Stomach smooth muscle (tissue), 2 donors: ENCODE measurements around the gene MINDY4.

ENCODE experiments used
- H3K27ac ChIP-seq: one replicate; pipeline ENCODE4 v1.7.0; 2013; ENCODE audit warnings: mild to moderate bottlenecking, low read length, inconsistent platforms
- H3K27me3 ChIP-seq, 2 donors: one replicate each; pipeline ENCODE4 v1.7.0; 2013; ENCODE audit warnings: low read length in 2 of 2; ENCODE audit not compliant: insufficient read depth in 2 of 2, control insufficient read depth in 1 of 2
- H3K36me3 ChIP-seq, 2 donors: one replicate each; pipeline ENCODE4 v1.7.0; 2013; ENCODE audit warnings: low read length in 2 of 2; ENCODE audit not compliant: control insufficient read depth in 2 of 2, insufficient read depth in 2 of 2
- H3K4me1 ChIP-seq: one replicate; pipeline ENCODE4 v1.7.0; 2013; ENCODE audit warnings: low read length; ENCODE audit not compliant: control insufficient read depth, insufficient read depth
- H3K4me3 ChIP-seq, 2 donors: one replicate each; pipeline ENCODE4 v1.7.0; 2013; ENCODE audit warnings: low read length in 2 of 2
- H3K9ac ChIP-seq, 2 donors: one replicate each; pipeline ENCODE4 v1.7.0; 2013; ENCODE audit warnings: low read length in 2 of 2, mild to moderate bottlenecking in 1 of 2
- H3K9me3 ChIP-seq, 2 donors: one replicate each; pipeline ENCODE4 v1.7.0; 2013; ENCODE audit warnings: low read length in 2 of 2; ENCODE audit not compliant: control insufficient read depth in 2 of 2
- donor health status: healthy.
- donor health status: Pancreatic carcinoma.

The MINDY4 gene

GRCh38 chr7:30836991-30837390 lies 65.8 kb downstream of the MINDY4 start:
- Histone ChIP-seq H3K9ac (no peak overlapping the region), H3K4me3 (no peak overlapping the region), H3K27ac (no peak overlapping the region), H3K36me3 (peaks cover 2 to 31% of the 10 kb centered on the region in 2 donors), H3K27me3 (no peaks in the 10 kb centered on the region), H3K4me1 (peaks cover 8% of the 10 kb centered on the region), H3K9me3 (no peaks in the 10 kb centered on the region)

DNA sequence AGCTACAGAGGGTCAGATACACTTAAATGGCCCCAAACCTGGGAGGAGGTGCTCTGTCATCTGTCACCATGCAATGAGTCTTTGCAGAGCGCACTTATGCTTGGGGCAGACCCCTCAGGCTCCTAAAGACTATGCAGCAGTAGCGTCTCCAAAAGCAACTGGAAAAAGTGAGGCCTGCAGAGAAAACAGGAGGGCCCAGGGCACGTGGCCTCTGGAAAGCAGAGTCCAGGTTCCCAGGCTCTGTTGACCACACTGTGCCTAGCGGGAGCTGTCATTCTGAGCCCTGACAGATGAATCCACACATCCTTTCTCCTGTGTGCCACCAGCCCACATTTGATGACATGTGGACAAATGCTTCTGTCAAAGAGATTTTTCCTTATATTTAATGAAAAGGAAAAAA lies 66.4 kb downstream of the MINDY4 start:
- H3K9me3 ChIP-seq: no peaks in the 10 kb centered on the region
- no peak overlapping the region for H3K9ac ChIP-seq
- H3K36me3 ChIP-seq: peaks cover 2 to 33% of the 10 kb centered on the region in 2 donors

GRCh38 chr7:30838008-30838407 lies 66.8 kb downstream of the MINDY4 start:
- H3K36me3 ChIP-seq: peaks cover 2 to 33% of the 10 kb centered on the region in 2 donors

More for the DNA sequence above, 66.4 kb downstream of the MINDY4 start:
- Histone ChIP-seq H3K27ac (no peak overlapping the region), H3K4me1 (peaks cover 8% of the 10 kb centered on the region), H3K27me3 (no peaks in the 10 kb centered on the region), H3K4me3 (no peak overlapping the region)

DNA sequence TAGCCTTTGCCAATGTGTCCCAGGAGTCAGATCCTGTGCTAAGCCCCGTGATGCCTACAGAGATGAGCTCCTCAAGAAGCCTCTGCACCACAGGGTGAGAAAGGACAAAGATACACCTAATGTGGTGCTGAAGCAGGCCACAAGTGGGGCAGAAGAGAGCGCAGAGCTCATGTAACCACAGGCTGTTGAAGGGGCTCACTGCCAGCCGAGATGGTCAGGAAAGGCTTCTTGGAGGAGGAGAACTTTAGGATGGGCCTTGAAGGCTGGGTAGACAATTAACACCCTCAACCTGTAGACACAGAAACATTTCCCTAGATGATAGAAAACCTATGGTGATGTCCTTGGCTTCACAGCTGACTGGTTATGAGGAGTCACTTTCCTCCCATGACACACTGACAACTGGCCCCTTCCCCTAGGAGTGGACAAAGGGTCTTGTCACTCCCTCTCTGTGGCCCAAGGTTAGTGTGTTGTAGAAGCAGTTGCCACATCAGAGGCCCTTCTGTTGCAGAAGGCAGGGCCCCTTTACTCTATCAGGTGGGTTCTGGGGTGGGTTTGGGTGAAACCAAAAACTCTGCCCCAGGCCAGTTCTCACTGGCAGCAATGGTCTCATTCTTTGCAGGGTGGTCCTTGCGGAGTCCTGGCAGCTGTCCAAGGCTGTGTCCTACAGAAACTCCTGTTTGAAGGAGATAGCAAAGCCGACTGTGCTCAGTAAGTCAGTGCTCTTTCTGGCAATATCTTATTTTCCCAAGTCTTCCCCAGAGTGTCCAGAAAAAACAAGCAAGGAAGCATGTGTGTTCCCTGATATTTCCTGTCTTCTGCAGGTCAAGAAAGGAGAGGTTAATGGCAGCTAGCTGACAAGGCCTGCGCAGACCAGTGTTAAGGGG lies 69.2 kb downstream of the MINDY4 start:
- no peaks in the 10 kb centered on the region for H3K27me3 ChIP-seq
- H3K9me3 ChIP-seq: no peaks in the 10 kb centered on the region
- no peak overlapping the region for H3K9ac ChIP-seq
- no peak overlapping the region for H3K27ac ChIP-seq
- peaks cover 33% of the 10 kb centered on the region for H3K4me1 ChIP-seq
- H3K36me3 ChIP-seq: peaks cover 2 to 31% of the 10 kb centered on the region in 2 donors
- no peak overlapping the region for H3K4me3 ChIP-seq

More at GRCh38 chr7:30838008-30838407, 66.8 kb downstream of the MINDY4 start:
- Histone ChIP-seq H3K9me3 (no peaks in the 10 kb centered on the region), H3K27me3 (no peaks in the 10 kb centered on the region), H3K4me1 (peaks cover 12% of the 10 kb centered on the region), H3K4me3 (no peak overlapping the region), H3K9ac (no peak overlapping the region), H3K27ac (no peak overlapping the region)

DNA sequence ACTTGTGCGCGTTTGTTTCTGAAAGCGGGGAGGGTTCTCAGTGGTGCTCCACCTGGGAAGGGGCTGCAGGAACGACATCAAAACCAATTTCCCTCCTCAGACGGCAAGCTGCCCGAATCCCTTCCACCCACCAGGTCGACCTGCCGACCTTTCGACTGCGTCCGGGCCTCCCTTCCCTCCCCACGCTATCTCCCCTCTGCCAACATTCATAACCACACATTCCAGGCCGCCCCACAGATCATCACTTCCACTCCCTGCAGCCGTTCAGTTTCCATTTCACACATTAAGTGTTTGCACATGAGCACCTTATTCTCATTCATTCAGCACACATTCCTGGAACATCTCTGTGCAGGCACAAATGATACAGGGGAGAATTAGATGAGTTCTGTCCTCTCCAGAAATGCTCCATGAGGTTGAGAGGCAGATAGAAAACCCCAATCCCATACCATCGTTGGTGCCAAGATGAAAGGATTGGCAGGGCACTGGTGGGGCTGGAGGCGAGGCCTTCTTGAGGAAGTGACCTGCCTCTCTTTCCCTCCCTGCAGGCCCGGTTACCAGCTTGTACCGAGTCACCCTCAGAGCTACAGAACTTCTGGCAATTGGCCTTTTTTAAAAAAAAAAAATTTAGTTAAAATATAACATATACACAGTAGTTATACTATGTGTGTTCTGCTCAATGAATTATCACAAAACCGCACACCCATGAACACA lies 70.0 kb downstream of the MINDY4 start:
- Histone ChIP-seq H3K27ac (no peak overlapping the region), H3K36me3 (peaks cover 2 to 31% of the 10 kb centered on the region in 2 donors), H3K9ac (no peak overlapping the region), H3K27me3 (no peaks in the 10 kb centered on the region), H3K4me1 (peaks cover 41% of the 10 kb centered on the region), H3K4me3 (no peak overlapping the region), H3K9me3 (no peaks in the 10 kb centered on the region)

DNA sequence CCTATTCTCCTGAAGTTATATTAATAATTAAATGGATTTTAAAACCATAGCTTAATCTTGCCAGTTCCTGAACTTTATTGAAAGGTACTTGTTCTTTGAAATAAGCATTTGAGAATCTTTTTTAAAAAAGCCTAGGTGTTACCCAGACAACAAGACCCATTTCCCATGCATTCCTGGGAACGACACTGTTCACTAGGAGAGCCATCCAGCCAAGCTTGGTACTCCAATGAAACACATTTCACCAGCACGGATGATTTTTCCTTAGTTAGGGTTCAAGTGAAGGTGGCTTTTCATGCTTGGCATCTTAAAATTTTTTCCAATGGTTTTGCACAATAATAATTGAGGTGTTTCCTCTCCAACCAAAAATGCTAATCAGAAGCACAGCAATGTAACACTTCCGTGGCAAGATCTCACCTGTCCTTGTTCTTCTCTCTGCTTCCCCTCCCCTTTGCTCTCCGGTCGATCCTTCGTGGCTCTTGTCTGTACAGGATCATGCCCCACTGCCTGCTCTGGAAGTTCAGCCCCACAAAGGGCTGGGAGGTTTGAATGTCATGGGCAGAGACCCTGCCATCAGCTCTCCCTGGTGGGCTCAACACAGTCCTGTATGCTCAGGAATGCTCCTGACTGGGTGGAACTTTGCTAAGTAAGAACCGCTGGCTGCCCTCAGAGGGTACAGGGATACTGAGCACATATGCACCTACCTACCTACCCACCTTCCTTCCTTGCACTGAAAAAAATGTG lies 70.8 kb downstream of the MINDY4 start:
- no peak overlapping the region for H3K9ac ChIP-seq
- H3K4me3 ChIP-seq: no peak overlapping the region
- peaks cover 0 to 28% of the 10 kb centered on the region in 2 donors for H3K36me3 ChIP-seq
- H3K4me1 ChIP-seq: peaks cover 45% of the 10 kb centered on the region
- peak overlapping the region; percentile 67 for H3K27ac ChIP-seq
- no peaks in the 10 kb centered on the region for H3K27me3 ChIP-seq
- H3K9me3 ChIP-seq: no peaks in the 10 kb centered on the region

- peaks cover 0 to 26% of the 10 kb centered on the region in 2 donors for H3K36me3 ChIP-seq
- peak overlapping the region in 1 of 2 donors; percentile 20 for H3K9ac ChIP-seq
- peaks cover 42% of the 10 kb centered on the region for H3K4me1 ChIP-seq
- H3K9me3 ChIP-seq: no peaks in the 10 kb centered on the region
- H3K27me3 ChIP-seq: no peaks in the 10 kb centered on the region
- peak overlapping the region; percentile 67 for H3K27ac ChIP-seq
- H3K4me3 ChIP-seq: no peak overlapping the region
These were observed 71.6 kb downstream of the MINDY4 start for GRCh38 chr7:30842542-30843451.

- H3K36me3 ChIP-seq: peaks cover 0 to 26% of the 10 kb centered on the region in 2 donors
- H3K27me3 ChIP-seq: no peaks in the 10 kb centered on the region
- H3K4me3 ChIP-seq: no peak overlapping the region
- H3K27ac ChIP-seq: peak overlapping the region; percentile 67
- peak overlapping the region; percentile 20 to 21 for H3K9ac ChIP-seq
- H3K9me3 ChIP-seq: no peaks in the 10 kb centered on the region
- peaks cover 49% of the 10 kb centered on the region for H3K4me1 ChIP-seq
These were observed 72.7 kb downstream of the MINDY4 start for GRCh38 chr7:30843741-30844482.

DNA sequence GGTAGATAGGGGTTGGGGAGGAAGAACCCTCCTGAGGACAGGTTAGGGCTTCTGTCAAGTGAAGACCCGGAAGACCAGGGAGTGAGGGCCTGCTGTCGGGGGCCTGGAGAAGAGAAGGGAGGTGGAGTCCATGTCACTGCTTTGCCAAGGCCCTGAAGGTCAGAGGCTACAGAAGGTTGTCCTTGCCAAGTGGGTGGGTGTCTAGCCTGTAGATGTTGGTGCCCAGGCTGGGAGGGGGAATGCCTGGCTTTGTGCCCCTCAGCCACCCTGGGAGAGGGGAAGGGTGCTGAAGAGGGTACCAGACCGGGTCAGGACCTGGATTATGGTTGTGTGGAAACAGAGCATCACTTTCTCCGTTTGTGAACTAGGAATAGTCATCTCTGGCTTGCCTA lies 73.3 kb downstream of the MINDY4 start:
- H3K9me3 ChIP-seq: no peaks in the 10 kb centered on the region
- H3K27me3 ChIP-seq: no peaks in the 10 kb centered on the region
- H3K4me3 ChIP-seq: no peak overlapping the region
- H3K36me3 ChIP-seq: peaks cover 0 to 21% of the 10 kb centered on the region in 2 donors
- peaks cover 52% of the 10 kb centered on the region for H3K4me1 ChIP-seq
- peak overlapping the region; percentile 90 for H3K27ac ChIP-seq
- no peak overlapping the region for H3K9ac ChIP-seq
